HUES48 (cell line): ENCODE results near the gene DHX30.
"Not testable (repeated sequence)": the region's sequence is repeated elsewhere in the genome, so short reads cannot be mapped to it uniquely, and the experiment has no call there.

Experiments
- H3K27ac ChIP-seq: one replicate; pipeline ENCODE4 v1.7.0; 2013; ENCODE audit warnings: low read depth, low read length, inconsistent platforms
- H3K27me3 ChIP-seq: 2 replicates; pipeline ENCODE4 v1.6.1; 2013; ENCODE audit warnings: mild to moderate bottlenecking, low read length; ENCODE audit not compliant: control insufficient read depth, insufficient read depth
- H3K36me3 ChIP-seq: 2 replicates; pipeline ENCODE4 v1.6.1; 2013; ENCODE audit warnings: low read length; ENCODE audit not compliant: control insufficient read depth, insufficient read depth
- H3K4me1 ChIP-seq: 2 replicates; pipeline ENCODE4 v1.6.1; 2013; ENCODE audit warnings: mild to moderate bottlenecking, low read length; ENCODE audit not compliant: control insufficient read depth, insufficient read depth
- H3K4me3 ChIP-seq: 2 replicates; pipeline ENCODE4 v1.5.1; 2013; ENCODE audit warnings: mild to moderate bottlenecking, low read depth, low read length
- H3K9ac ChIP-seq: 2 replicates; pipeline ENCODE4 v1.6.1; 2013; ENCODE audit warnings: mild to moderate bottlenecking, low read depth, low read length, moderate library complexity
- H3K9me3 ChIP-seq: 2 replicates; pipeline ENCODE4 v1.6.1; 2013; ENCODE audit warnings: low read length; ENCODE audit not compliant: control insufficient read depth, insufficient read depth

DHX30 gene

GRCh38 chr3:47871389-47871788, 68.5 kb downstream of the DHX30 start:
- H3K36me3 ChIP-seq = peaks cover 83% of the 10 kb centered on the region
- no peak overlapping the region for H3K27ac ChIP-seq
- no peak overlapping the region for H3K4me3 ChIP-seq
- no peaks in the 10 kb centered on the region for H3K9me3 ChIP-seq
- 0 out of 2 replicates have a peak, but pooled peaks cover 6% of the 10 kb centered on the region for H3K4me1 ChIP-seq
- no peak overlapping the region for H3K9ac ChIP-seq
- no peaks in the 10 kb centered on the region for H3K27me3 ChIP-seq

DNA sequence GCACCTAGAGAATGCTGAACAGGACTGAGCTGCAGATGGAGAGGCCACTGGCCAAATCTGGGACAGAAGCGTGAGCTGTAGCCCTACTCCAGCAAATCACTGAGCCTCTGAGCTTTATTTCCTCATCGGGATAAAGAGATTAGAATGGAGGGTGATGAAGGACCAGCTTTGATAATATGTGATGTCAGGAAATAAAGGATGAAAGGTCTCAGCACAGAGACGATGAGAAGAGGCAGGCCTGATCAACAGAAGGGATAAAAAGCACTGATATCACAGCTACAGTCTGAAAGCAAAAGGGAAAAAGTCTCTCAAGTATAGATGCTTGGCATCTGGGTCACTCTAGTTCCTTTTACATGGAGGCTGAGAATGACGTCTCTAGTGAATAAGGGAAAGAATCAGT, 70.0 kb downstream of the DHX30 start:
- Histone ChIP-seq H3K36me3 (peaks cover 76% of the 10 kb centered on the region), H3K9ac (no peak overlapping the region), H3K4me1 (0 out of 2 replicates have a peak, but pooled peaks cover 6% of the 10 kb centered on the region), H3K4me3 (no peak overlapping the region), H3K9me3 (no peaks in the 10 kb centered on the region), H3K27me3 (no peaks in the 10 kb centered on the region), H3K27ac (no peak overlapping the region)

DNA sequence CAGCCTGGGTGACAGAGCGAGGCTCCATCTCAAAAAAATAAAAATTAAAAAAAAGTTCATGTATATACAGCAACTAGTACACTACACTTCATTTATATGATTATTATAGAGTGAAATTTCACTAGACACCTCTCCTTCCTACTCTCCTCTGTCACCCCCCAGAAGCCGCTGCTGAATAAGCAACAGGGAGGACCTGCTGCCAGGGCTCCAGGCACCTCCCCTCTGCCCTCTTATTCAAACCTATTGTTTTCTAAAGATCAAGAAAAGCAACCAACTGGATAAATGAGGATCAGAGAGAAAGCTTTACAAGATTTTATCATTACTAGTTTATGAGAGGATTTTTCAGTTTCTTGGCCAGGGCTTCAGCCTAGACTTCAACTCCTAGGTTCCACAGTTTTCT, 71.5 kb downstream of the DHX30 start:
- H3K4me1 ChIP-seq = 0 out of 2 replicates have a peak, but pooled peaks cover 6% of the 10 kb centered on the region
- H3K9me3 ChIP-seq = no peaks in the 10 kb centered on the region
- no peak overlapping the region for H3K9ac ChIP-seq
- H3K27ac ChIP-seq = peak overlapping the region; percentile 61
- H3K27me3 ChIP-seq = no peaks in the 10 kb centered on the region
- no peak overlapping the region for H3K4me3 ChIP-seq
- H3K36me3 ChIP-seq = peaks cover 61% of the 10 kb centered on the region

DNA sequence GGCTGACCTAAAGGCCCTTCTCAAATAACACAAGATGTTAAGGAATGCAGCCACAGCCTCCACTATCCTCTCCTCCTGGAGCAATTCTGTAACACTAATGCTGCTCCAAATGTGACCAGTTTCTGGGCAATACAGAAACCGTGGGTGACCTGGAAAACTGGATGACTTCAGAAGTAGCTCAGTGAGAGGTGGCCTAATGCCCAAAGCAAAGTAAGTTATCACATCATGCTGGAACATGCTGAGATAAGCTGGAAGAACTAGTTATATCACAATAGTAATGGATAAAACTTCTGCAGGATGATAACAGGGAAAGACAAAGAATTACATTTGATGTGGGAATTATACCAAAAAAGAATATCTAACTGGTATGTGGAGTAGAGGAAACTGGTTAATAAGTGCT, 72.0 kb downstream of the DHX30 start:
- peaks cover 56% of the 10 kb centered on the region for H3K36me3 ChIP-seq
- H3K9me3 ChIP-seq = no peaks in the 10 kb centered on the region
- H3K9ac ChIP-seq = no peak overlapping the region
- H3K4me3 ChIP-seq = no peak overlapping the region
- H3K27me3 ChIP-seq = no peaks in the 10 kb centered on the region
- H3K4me1 ChIP-seq = 0 out of 2 replicates have a peak, but pooled peaks cover 6% of the 10 kb centered on the region
- peak overlapping the region; percentile 61 for H3K27ac ChIP-seq

GRCh38 chr3:47877290-47877689, 74.4 kb downstream of the DHX30 start:
- Histone ChIP-seq H3K27me3 (no peaks in the 10 kb centered on the region), H3K36me3 (peaks cover 34% of the 10 kb centered on the region), H3K4me3 (no peak overlapping the region), H3K9me3 (no peaks in the 10 kb centered on the region), H3K27ac (no peak overlapping the region), H3K4me1 (0 out of 2 replicates have a peak, but pooled peaks cover 6% of the 10 kb centered on the region), H3K9ac (no peak overlapping the region)

- H3K4me1 ChIP-seq = 0 out of 2 replicates have a peak, but pooled peaks cover 6% of the 10 kb centered on the region
- H3K4me3 ChIP-seq = no peak overlapping the region
- H3K27ac ChIP-seq = no peak overlapping the region
- no peaks in the 10 kb centered on the region for H3K9me3 ChIP-seq
- H3K27me3 ChIP-seq = no peaks in the 10 kb centered on the region
- H3K9ac ChIP-seq = no peak overlapping the region
- peaks cover 30% of the 10 kb centered on the region for H3K36me3 ChIP-seq
These were observed 74.8 kb downstream of the DHX30 start for GRCh38 chr3:47877719-47878118.

GRCh38 chr3:47882338-47882737, 79.4 kb downstream of the DHX30 start:
- no peaks in the 10 kb centered on the region for H3K27me3 ChIP-seq
- H3K4me3 ChIP-seq = no peak overlapping the region
- H3K9me3 ChIP-seq = no peaks in the 10 kb centered on the region
- peaks cover 11% of the 10 kb centered on the region for H3K36me3 ChIP-seq
- H3K9ac ChIP-seq = no peak overlapping the region
- no peaks in the 10 kb centered on the region for H3K4me1 ChIP-seq
- no peak overlapping the region for H3K27ac ChIP-seq

DNA sequence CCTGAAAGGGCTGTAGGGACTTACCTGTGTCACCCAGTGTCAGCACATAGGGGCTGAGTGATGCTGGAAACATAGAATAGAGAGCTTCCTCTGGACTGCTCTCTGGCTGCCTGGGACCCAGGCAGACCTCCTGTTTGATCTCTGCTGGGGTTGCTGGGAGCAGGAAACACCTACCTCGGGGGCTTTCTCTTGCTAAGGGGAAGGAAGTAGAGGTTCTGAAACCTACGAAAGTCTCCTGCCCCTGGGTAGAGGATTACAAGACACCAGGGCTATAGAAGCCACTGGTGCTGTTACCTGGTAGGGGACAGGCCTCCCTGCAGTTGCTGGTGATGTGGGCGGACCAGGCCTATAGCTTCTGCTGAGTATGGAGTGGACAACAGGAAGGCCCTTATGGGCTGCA, 81.7 kb downstream of the DHX30 start:
- Histone ChIP-seq H3K27ac (no peak overlapping the region), H3K9me3 (no peaks in the 10 kb centered on the region), H3K36me3 (peaks cover 17% of the 10 kb centered on the region), H3K4me1 (peaks cover under 1% of the 10 kb centered on the region; the same call in 1 of the 2 replicates), H3K9ac (no peak overlapping the region), H3K4me3 (no peak overlapping the region), H3K27me3 (no peaks in the 10 kb centered on the region)

GRCh38 chr3:47885168-47885567, 82.2 kb downstream of the DHX30 start:
- no peaks in the 10 kb centered on the region for H3K9me3 ChIP-seq
- H3K36me3 ChIP-seq = peaks cover 17% of the 10 kb centered on the region
- peaks cover 6% of the 10 kb centered on the region for H3K4me1 ChIP-seq
- no peak overlapping the region for H3K27ac ChIP-seq
- no peaks in the 10 kb centered on the region for H3K27me3 ChIP-seq
- H3K9ac ChIP-seq = no peak overlapping the region
- no peak overlapping the region for H3K4me3 ChIP-seq

GRCh38 chr3:47887991-47888390, 85.1 kb downstream of the DHX30 start:
- not testable (repeated sequence) for H3K27me3 ChIP-seq, H3K9me3 ChIP-seq, H3K4me3 ChIP-seq, H3K27ac ChIP-seq, H3K9ac ChIP-seq
- Histone ChIP-seq H3K36me3 (peaks cover 25% of the 10 kb centered on the region), H3K4me1 (peaks cover 34% of the 10 kb centered on the region)

- H3K36me3 ChIP-seq = peaks cover 25% of the 10 kb centered on the region
- H3K9me3 ChIP-seq = no peaks in the 10 kb centered on the region
- no peaks in the 10 kb centered on the region for H3K27me3 ChIP-seq
- H3K4me3 ChIP-seq = no peak overlapping the region
- peaks cover 45% of the 10 kb centered on the region for H3K4me1 ChIP-seq
- no peak overlapping the region for H3K9ac ChIP-seq
- no peak overlapping the region for H3K27ac ChIP-seq
These were observed 86.2 kb downstream of the DHX30 start for GRCh38 chr3:47888986-47889757.
